Endometrium (tissue), 2 donors: ENCODE measurements around the gene ZNF518A.
"Not testable (repeated sequence)": the region's sequence is repeated elsewhere in the genome, so short reads cannot be mapped to it uniquely, and the experiment has no call there.

ENCODE experiments used
- FAIRE-seq: peaks from 2 replicates; lab custom pipeline; 2012; peaks lifted over from hg19 to GRCh38; lab: Jason Lieb, UNC
- donor health status: control.
- donor health status: control.

ZNF518A gene

DNA sequence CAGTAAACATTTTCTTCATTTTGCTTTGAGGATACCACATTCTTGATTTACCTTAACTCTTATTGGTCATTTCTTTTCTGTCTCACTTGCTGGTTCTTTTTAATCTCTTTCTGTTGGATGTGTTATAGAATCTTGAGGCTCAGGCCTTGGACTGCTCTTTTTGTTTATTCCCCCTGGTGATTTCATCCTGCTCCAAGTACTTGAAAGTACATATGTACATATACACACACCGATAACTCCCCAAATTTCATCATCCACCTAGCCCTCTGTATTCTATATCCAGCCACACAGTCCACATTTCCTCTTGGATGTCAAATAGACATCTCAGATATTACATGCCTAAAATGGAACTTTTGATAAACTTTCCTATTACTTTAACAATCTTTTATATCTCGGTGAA lies 7.5 kb downstream of the ZNF518A start:
- no peak for FAIRE-seq

DNA sequence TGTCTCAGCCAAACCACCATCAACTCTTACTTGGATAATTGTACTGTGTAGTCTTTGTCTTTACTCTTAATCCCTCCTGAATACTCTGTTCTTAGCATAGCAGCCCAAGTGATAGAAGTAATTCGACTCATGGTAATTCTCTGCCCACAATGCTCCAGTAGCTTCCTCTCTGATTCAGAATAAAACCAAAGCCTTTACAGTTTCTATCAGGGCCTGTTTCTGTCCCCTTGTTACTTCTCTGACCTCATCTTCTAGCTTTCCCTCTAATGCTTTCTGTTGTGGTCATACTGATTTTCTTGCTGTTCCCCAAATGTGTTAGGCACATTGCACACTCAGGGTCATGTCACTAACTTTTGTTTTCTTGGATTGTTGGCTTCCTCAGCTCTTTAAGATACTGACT lies 8.0 kb downstream of the ZNF518A start:
- FAIRE-seq: no peak

DNA sequence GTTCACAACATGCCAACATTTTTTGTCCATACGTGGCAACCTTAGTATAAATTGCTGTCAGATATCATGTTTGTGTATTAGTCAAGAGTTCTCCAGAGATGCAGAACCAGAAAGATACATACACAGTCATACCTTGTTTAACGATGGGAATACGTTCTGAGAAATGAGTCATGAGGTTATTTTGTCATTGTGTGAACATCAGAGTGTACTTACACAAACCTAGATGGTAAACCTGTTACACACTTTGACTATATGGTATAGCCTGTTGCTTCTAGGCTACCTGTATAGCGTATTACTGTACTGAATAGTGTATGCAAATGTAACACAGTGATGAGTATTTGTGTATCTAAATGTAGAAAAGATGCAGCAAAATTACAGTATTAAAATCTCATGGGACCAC lies 22.3 kb downstream of the ZNF518A start:
- FAIRE-seq: no peak

GRCh38 chr10:96153070-96153469 lies 23.0 kb downstream of the ZNF518A start:
- FAIRE-seq: no peak

- FAIRE-seq: no peak
Observed at GRCh38 chr10:96165726-96166125, 35.6 kb downstream of the ZNF518A start.

GRCh38 chr10:96168546-96168945 lies 38.4 kb downstream of the ZNF518A start:
- no peak for FAIRE-seq

DNA sequence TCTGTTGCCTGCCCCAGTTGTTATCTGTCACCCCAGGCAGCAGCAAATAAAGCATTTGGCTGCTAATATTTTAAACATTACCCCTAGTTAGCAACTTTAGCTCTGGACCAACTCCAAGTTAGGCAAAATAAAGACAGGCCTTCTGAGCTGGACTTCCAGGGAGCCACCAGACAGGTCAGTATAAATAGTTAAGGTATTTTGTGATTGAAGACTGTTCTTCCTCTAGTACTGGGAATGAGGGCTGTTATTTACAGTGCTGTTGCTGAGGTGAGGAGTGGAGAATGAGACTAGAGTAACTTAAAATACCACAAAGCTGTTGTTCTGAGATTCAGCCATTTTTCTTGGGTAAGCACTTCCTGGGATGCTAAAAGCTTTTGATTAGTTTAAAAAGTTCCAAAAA lies 40.1 kb downstream of the ZNF518A start:
- no peak for FAIRE-seq

DNA sequence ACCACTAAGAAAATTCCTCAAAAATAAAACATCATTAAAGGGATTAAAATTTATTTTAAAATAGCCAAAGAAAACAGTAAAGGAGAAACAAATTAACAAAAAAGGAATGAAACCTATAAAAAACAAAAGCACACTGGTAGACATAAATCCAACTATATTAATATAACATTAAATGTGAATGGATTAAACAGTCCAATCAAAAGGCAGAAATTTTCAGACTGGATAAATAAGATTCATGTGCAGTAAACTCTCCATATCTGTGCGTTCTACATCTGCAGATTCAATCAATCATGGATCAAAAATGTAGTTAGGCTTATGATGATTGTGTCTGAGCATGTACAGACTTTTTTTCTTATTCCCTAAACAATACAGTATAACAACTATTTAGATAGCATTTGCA lies 42.6 kb downstream of the ZNF518A start:
- FAIRE-seq: no peak

DNA sequence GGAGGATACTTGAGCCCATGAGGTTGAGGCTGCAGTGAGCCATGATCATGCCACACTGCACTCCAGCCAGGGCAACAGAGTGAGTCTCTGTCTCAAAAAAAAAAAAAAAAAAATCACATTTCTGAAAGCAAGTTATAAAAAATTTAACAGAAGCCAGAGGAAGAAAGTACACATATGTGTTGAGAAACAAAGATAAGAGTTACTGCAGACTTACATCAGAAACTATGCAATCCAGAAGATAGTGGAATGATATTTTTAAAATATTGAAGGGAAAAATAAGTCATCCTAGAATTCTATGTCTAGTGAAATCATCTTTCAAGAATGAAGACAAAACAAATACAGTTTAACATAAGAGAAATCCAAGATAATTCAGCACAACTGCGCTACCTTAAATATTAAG lies 46.9 kb downstream of the ZNF518A start:
- FAIRE-seq: no peak

DNA sequence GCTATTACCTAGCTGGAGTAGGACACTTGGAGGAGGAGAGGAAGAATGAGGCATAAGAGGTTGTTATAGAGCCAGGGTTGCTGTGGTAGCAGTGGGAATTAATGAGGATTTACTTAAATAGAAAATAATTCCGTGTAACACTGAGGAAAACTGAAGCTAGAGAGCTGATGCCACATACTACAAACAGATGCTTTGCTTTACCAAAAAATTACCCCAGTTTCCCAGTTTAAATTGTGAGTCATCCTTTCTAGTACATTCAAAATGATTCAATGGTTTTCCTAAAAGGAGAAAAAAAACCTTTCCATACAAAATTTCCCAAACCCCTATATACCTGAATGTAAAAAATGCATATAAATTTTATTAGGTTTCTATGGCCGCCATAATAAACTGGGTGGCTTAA lies 58.3 kb downstream of the ZNF518A start:
- FAIRE-seq: no peak

GRCh38 chr10:96188916-96189315 lies 58.8 kb downstream of the ZNF518A start:
- FAIRE-seq: no peak

DNA sequence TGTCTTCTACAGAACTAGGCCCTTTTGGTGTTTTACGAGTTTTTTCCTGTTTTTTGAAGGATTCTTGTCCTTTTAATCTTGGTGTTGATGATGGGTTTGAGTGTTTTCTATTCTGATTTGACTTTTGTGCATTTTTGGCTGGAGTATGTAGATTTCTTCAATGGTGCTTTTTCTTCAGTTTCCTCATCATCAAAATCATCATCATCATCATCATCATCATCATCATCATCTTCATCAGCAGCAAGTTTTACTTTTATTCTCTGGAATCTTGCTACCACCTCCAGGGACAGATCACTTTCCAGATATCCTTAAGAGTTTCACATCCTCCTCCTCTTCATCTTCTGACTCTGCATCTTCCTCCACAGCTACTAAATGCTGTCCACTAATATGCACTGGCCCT lies 59.4 kb downstream of the ZNF518A start:
- FAIRE-seq: not testable (repeated sequence)

GRCh38 chr10:96201525-96201924 lies 71.4 kb downstream of the ZNF518A start:
- FAIRE-seq: no peak

GRCh38 chr10:96205580-96205979 lies 75.5 kb downstream of the ZNF518A start:
- no peak for FAIRE-seq

DNA sequence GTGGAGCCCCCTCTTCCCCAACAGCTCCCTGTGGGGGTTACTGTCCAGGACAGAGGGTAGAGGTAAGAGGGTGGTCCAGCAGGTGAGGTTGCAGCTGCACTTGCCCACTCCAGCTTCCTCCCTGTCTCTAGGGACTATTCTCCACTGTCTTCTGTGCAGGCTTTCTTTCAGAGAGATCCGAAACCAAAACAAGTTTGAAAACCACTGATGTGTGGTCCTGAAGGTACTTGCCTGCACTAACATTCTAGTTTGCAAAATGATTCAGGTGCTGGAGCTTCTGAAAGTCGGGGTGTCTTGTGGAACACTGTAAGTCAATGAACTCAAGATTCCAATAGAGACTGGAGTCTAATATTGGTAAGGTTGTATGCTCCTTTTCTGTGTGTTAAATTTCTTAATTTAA lies 78.2 kb downstream of the ZNF518A start:
- FAIRE-seq: no peak

GRCh38 chr10:96208946-96209345 lies 78.8 kb downstream of the ZNF518A start:
- FAIRE-seq: no peak

DNA sequence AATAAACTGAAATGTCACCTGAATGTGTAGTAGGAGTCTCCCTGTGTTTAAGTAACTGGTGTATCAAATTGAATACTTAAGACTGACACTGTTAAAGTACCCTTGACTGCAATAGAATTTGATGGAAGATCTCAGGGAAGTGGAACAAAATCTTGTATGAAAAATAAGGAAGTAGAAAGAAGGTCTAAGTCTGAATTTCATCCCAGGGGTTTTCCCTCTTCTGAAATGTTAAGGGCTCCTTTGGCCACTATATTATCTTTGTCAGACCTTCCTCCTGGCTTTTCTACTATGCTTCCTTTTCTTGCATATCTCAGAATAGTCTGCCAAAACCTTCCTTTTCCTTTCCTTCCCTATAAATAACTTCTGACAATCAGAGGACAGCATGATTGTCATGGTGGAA lies 81.7 kb downstream of the ZNF518A start:
- no peak for FAIRE-seq

- FAIRE-seq: no peak
Observed at GRCh38 chr10:96212911-96213310, 82.8 kb downstream of the ZNF518A start.
